HL-60 (cell line): Measurements from ENCODE around the gene ZNF236.

Experiments
- CTCF ChIP-seq: IDR thresholded peaks from one replicate; pipeline ENCODE4 v1.5.1; 2011; ENCODE audit warnings: low read length, control low read depth, inconsistent platforms; ENCODE audit not compliant: insufficient read depth
- POLR2AphosphoS5 ChIP-seq: IDR thresholded peaks from 2 replicates; pipeline ENCODE4 v1.6.1; 2012; ENCODE audit warnings: low read depth

DNA sequence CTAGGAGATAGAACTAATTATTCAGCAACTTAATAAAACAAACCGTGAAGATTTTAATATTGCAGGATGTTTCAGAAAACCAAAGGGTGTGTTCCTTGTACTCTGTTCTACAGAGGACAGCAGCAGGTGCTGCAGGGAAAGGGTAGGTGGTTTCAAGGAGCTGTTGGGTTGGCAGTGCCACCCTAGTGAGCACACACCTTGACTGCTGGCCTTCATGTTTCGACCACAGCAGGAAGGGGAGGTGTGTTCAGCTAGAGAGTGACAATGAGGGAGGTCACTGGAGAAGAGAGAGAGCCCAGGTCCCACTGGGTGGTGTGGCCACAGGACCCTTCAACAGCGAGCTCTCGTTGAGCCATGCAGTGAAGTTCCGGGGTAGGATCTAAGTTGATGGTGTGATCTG, 98.6 kb downstream of the ZNF236 start:
- TF ChIP-seq CTCF (no peak), POLR2AphosphoS5 (no peak)
